ENCODE measurements around the gene POLN.

- TF ChIP-seq ZFP30 (CRISPR knock-in tag; IDR thresholded peaks at IDR 0.05) = no peak
- no peak for TF ChIP-seq ESRRG (CRISPR knock-in tag; IDR thresholded peaks at IDR 0.05)
- TF ChIP-seq PPARA (CRISPR knock-in tag; IDR thresholded peaks at IDR 0.05; ENCODE audit: borderline replicate concordance) = no peak
- TF ChIP-seq PATZ1 (CRISPR knock-in tag; IDR thresholded peaks at IDR 0.05; ENCODE audit: borderline replicate concordance) = no peak
- TF ChIP-seq RARB (CRISPR knock-in tag; IDR thresholded peaks at IDR 0.05) = no peak
- no peak for TF ChIP-seq ZNF8 (CRISPR knock-in tag; IDR thresholded peaks at IDR 0.05)
- TF ChIP-seq ARNTL (CRISPR knock-in tag; IDR thresholded peaks at IDR 0.05; ENCODE audit: borderline replicate concordance, low read depth) = no peak
- no peak for TF ChIP-seq ZNF565 (CRISPR knock-in tag; conservative IDR thresholded peaks at IDR 0.05; ENCODE audit: low read depth)
- TF ChIP-seq TSHZ2 (CRISPR knock-in tag; IDR thresholded peaks at IDR 0.05) = no peak
- TF ChIP-seq TCF4 (CRISPR knock-in tag; IDR thresholded peaks at IDR 0.05; ENCODE audit: borderline replicate concordance) = no peak
- no peak for TF ChIP-seq OSR1 (CRISPR knock-in tag; IDR thresholded peaks at IDR 0.05)
- TF ChIP-seq, protein P1, sequence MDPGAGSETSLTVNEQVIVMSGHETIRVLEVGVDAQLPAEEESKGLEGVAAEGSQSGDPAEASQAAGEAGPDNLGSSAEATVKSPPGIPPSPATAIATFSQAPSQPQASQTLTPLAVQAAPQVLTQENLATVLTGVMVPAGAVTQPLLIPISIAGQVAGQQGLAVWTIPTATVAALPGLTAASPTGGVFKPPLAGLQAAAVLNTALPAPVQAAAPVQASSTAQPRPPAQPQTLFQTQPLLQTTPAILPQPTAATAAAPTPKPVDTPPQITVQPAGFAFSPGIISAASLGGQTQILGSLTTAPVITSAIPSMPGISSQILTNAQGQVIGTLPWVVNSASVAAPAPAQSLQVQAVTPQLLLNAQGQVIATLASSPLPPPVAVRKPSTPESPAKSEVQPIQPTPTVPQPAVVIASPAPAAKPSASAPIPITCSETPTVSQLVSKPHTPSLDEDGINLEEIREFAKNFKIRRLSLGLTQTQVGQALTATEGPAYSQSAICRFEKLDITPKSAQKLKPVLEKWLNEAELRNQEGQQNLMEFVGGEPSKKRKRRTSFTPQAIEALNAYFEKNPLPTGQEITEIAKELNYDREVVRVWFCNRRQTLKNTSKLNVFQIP (CRISPR knock-in tag; IDR thresholded peaks at IDR 0.05; ENCODE audit: borderline replicate concordance, low read depth) = no peak
- TF ChIP-seq CSRNP3 (CRISPR knock-in tag; IDR thresholded peaks at IDR 0.05) = no peak
Observed at GRCh38 chr4:2180410-2180809, 61.5 kb downstream of the POLN start.

Measured in SK-N-SH treated with all-trans-retinoic acid at 6 μM for 48 hours (cell line).